ENCODE results near the gene STEAP3.

GRCh38 chr2:119229716-119230115 is 6.1 kb downstream of the STEAP3 start:
- no peak for TF ChIP-seq CTCF (IDR thresholded peaks at IDR 0.05; ENCODE audit: insufficient read depth, low read depth, low read length)
- TF ChIP-seq EZH2 (IDR thresholded peaks at IDR 0.05; ENCODE audit: insufficient read depth, low read length): no peak

Data from astrocyte (in vitro differentiated cells and primary cell).